Cardiac muscle cell (in vitro differentiated cells and primary cell): ENCODE measurements around the gene RNLS. TPM values are rescaled to one million over a fixed set of nuclear protein-coding genes. Genes with fewer than 3 reads are reported as not detected.

Experiments
- DNase-seq, 2 donors: peaks; one replicate each; pipeline versions ENCODE4 v3.0.0 to v3.0.0-alpha.2; 2010 to 2017; ENCODE audit warnings: low read depth in 1 of 2, low spot score in 1 of 2
- H3K27ac ChIP-seq: fragments of 200-600 bp; sonication (generic); 2 replicates; pipeline ENCODE4 v1.5.1; 2016
- H3K27me3 ChIP-seq: fragments of 200-600 bp; sonication (generic); 2 replicates; pipeline ENCODE4 v1.6.0; 2016; ENCODE audit warnings: control low read depth
- H3K36me3 ChIP-seq: fragments of 200-600 bp; sonication (generic); 2 replicates; pipeline ENCODE4 v1.5.1; 2016; ENCODE audit warnings: control low read depth
- H3K4me1 ChIP-seq: fragments of 200-600 bp; sonication (generic); 2 replicates; pipeline ENCODE4 v1.8.1; 2017; ENCODE audit warnings: low read depth, mild to moderate bottlenecking, mixed run types
- H3K4me3 ChIP-seq: fragments of 200-600 bp; sonication (generic); 2 replicates; pipeline ENCODE4 v1.5.1; 2016; ENCODE audit warnings: mild to moderate bottlenecking
- H3K9me3 ChIP-seq: fragments of 200-600 bp; sonication (generic); 2 replicates; pipeline ENCODE4 v1.5.1; 2017; ENCODE audit warnings: low read depth, mild to moderate bottlenecking, control low read depth
- CTCF ChIP-seq: IDR thresholded peaks from 2 replicates; pipeline ENCODE4 v1.5.1; 2012; ENCODE audit warnings: low read depth, mild to moderate bottlenecking, low read length
- polyA plus RNA-seq: library from polyadenylated mRNA; unstranded; fragments of >200 nt; fragmentation: Nextera tagmentation; extraction: Ambion mirVana; gene quantifications from 2 replicates; pipeline ENCODE4 v1.2.1, GENCODE V29; 2016
- total RNA-seq: library from RNA; depleted of rRNA; stranded (reverse); fragments of >200 nt; gene quantifications from 2 replicates; pipeline ENCODE4 v1.2.3, GENCODE V29; 2016

RNLS gene
- total and polyA plus RNA-seq, 2 experiments from 2014 or later: 6.9 to 13.9 TPM

- TF ChIP-seq CTCF: no peak
- DNase-seq: peak in 1 of 2 donors; percentile 72
- no peak overlapping the region for H3K27ac ChIP-seq
- H3K4me3 ChIP-seq: no peak overlapping the region
- H3K36me3 ChIP-seq: no peaks in the 10 kb centered on the region
- no peaks in the 10 kb centered on the region for H3K4me1 ChIP-seq
- no peaks in the 10 kb centered on the region for H3K9me3 ChIP-seq
- no peaks in the 10 kb centered on the region for H3K27me3 ChIP-seq
These were observed 40.6 kb downstream of the RNLS start for GRCh38 chr10:88542522-88542921.

GRCh38 chr10:88541116-88541626 lies 41.9 kb downstream of the RNLS start:
- peak in 1 of 2 donors; percentile 66 for DNase-seq
- H3K9me3 ChIP-seq: no peaks in the 10 kb centered on the region
- no peak overlapping the region for H3K4me3 ChIP-seq
- H3K27ac ChIP-seq: no peak overlapping the region
- H3K27me3 ChIP-seq: no peaks in the 10 kb centered on the region
- H3K4me1 ChIP-seq: no peaks in the 10 kb centered on the region
- H3K36me3 ChIP-seq: no peaks in the 10 kb centered on the region
- no peak for TF ChIP-seq CTCF

- no peak overlapping the region for H3K4me3 ChIP-seq
- no peak overlapping the region for H3K27ac ChIP-seq
- H3K9me3 ChIP-seq: no peaks in the 10 kb centered on the region
- no peak for DNase-seq
- H3K27me3 ChIP-seq: no peaks in the 10 kb centered on the region
- no peak for TF ChIP-seq CTCF
- no peaks in the 10 kb centered on the region for H3K36me3 ChIP-seq
- no peaks in the 10 kb centered on the region for H3K4me1 ChIP-seq
These were observed 42.8 kb downstream of the RNLS start for GRCh38 chr10:88540351-88540750.

- DNase-seq: peak in 1 of 2 donors; percentile 97
These were observed 45.1 kb downstream of the RNLS start for GRCh38 chr10:88538048-88538447.

GRCh38 chr10:88537322-88537721 lies 45.8 kb downstream of the RNLS start:
- H3K27me3 ChIP-seq: no peaks in the 10 kb centered on the region
- no peaks in the 10 kb centered on the region for H3K4me1 ChIP-seq
- peak in 1 of 2 donors; percentile 42 for DNase-seq
- H3K27ac ChIP-seq: no peak overlapping the region
- no peak overlapping the region for H3K4me3 ChIP-seq
- no peaks in the 10 kb centered on the region for H3K36me3 ChIP-seq
- TF ChIP-seq CTCF: no peak
- H3K9me3 ChIP-seq: no peaks in the 10 kb centered on the region

More at GRCh38 chr10:88538048-88538447, 45.1 kb downstream of the RNLS start:
- H3K27ac ChIP-seq: no peak overlapping the region
- H3K4me1 ChIP-seq: no peaks in the 10 kb centered on the region
- H3K9me3 ChIP-seq: no peaks in the 10 kb centered on the region
- H3K27me3 ChIP-seq: no peaks in the 10 kb centered on the region
- no peak for TF ChIP-seq CTCF
- no peaks in the 10 kb centered on the region for H3K36me3 ChIP-seq
- no peak overlapping the region for H3K4me3 ChIP-seq
